GM19023 (cell line): ENCODE data around the gene UACA.
"Not testable (repeated sequence)": the region's sequence is repeated elsewhere in the genome, so short reads cannot be mapped to it uniquely, and the experiment has no call there.

Experiments
- ATAC-seq: cut with Tn5 transposase; IDR thresholded peaks from one replicate; pipeline ENCODE4 v1.9.1; 2021; ENCODE audit warnings: mild to moderate bottlenecking, moderate library complexity; ENCODE audit not compliant: unreplicated experiment

UACA gene

GRCh38 chr15:70629735-70630273, 133.6 kb downstream of the UACA start:
- no peak for ATAC-seq

- ATAC-seq, result no peak
These were observed 134.8 kb downstream of the UACA start for GRCh38 chr15:70628549-70628896.

- ATAC-seq, result no peak
These were observed 135.4 kb downstream of the UACA start for GRCh38 chr15:70627734-70628548.

- ATAC-seq, result no peak
These were observed 136.0 kb downstream of the UACA start for GRCh38 chr15:70627322-70627721.

GRCh38 chr15:70625438-70625837, 137.9 kb downstream of the UACA start:
- ATAC-seq, result no peak

- no peak for ATAC-seq
These were observed 138.3 kb downstream of the UACA start for GRCh38 chr15:70625011-70625410.

- no peak for ATAC-seq
These were observed 144.4 kb downstream of the UACA start for GRCh38 chr15:70618929-70619328.

- no peak for ATAC-seq
These were observed 145.5 kb downstream of the UACA start for GRCh38 chr15:70617911-70618287.

GRCh38 chr15:70617076-70617910, 146.1 kb downstream of the UACA start:
- no peak for ATAC-seq

GRCh38 chr15:70616311-70616756, 147.0 kb downstream of the UACA start:
- not testable (repeated sequence) for ATAC-seq

GRCh38 chr15:70615435-70616310, 147.7 kb downstream of the UACA start:
- no peak for ATAC-seq

- no peak for ATAC-seq
These were observed 149.1 kb downstream of the UACA start for GRCh38 chr15:70614221-70614620.

- no peak for ATAC-seq
These were observed 150.1 kb downstream of the UACA start for GRCh38 chr15:70613271-70613670.

GRCh38 chr15:70611286-70611685, 152.1 kb downstream of the UACA start:
- no peak for ATAC-seq

GRCh38 chr15:70610541-70610940, 152.8 kb downstream of the UACA start:
- no peak for ATAC-seq

- ATAC-seq, result no peak
These were observed 153.5 kb downstream of the UACA start for GRCh38 chr15:70609889-70610288.

GRCh38 chr15:70608144-70608543, 155.2 kb downstream of the UACA start:
- ATAC-seq, result no peak

GRCh38 chr15:70605606-70606410, 157.6 kb downstream of the UACA start:
- ATAC-seq, result no peak

- ATAC-seq, result no peak
These were observed 158.6 kb downstream of the UACA start for GRCh38 chr15:70604666-70605315.
